Measurements from ENCODE around the gene IL18R1. TPM values are rescaled to one million over a fixed set of nuclear protein-coding genes. Genes with fewer than 3 reads are reported as not detected.

IL18R1 gene
- total RNA-seq, 1 donor from 2014 or later = not detected

GRCh38 chr2:102365763-102366162, 10.2 kb downstream of the IL18R1 start:
- Mint-ChIP-seq H3K27me3 (ENCODE audit: unreplicated experiment) (peaks cover 2% of the 10 kb centered on the region), H3K4me3 (ENCODE audit: unreplicated experiment) (no peak overlapping the region), H3K9me3 (ENCODE audit: unreplicated experiment) (peaks cover 6% of the 10 kb centered on the region), H3K4me1 (ENCODE audit: low read depth, unreplicated experiment) (no peaks in the 10 kb centered on the region), H3K36me3 (ENCODE audit: unreplicated experiment) (peaks cover 6% of the 10 kb centered on the region), H3K27ac (ENCODE audit: unreplicated experiment) (no peak overlapping the region)
- DNase-seq = no peak
- no peak for TF ChIP-seq CTCF (IDR thresholded peaks at IDR 0.05; ENCODE audit: partially characterized antibody, unreplicated experiment)

GRCh38 chr2:102366406-102367112, 11.0 kb downstream of the IL18R1 start:
- Mint-ChIP-seq H3K27ac (ENCODE audit: unreplicated experiment) (no peak overlapping the region), H3K4me3 (ENCODE audit: unreplicated experiment) (no peak overlapping the region), H3K4me1 (ENCODE audit: low read depth, unreplicated experiment) (no peaks in the 10 kb centered on the region), H3K36me3 (ENCODE audit: unreplicated experiment) (peaks cover 6% of the 10 kb centered on the region), H3K27me3 (ENCODE audit: unreplicated experiment) (peaks cover 2% of the 10 kb centered on the region), H3K9me3 (ENCODE audit: unreplicated experiment) (peaks cover 6% of the 10 kb centered on the region)
- TF ChIP-seq CTCF (IDR thresholded peaks at IDR 0.05; ENCODE audit: partially characterized antibody, unreplicated experiment) = no peak
- DNase-seq = no peak

GRCh38 chr2:102367331-102367971, 11.9 kb downstream of the IL18R1 start:
- Mint-ChIP-seq H3K36me3 (ENCODE audit: unreplicated experiment) (peaks cover 6% of the 10 kb centered on the region), H3K9me3 (ENCODE audit: unreplicated experiment) (peaks cover 6% of the 10 kb centered on the region), H3K27ac (ENCODE audit: unreplicated experiment) (no peak overlapping the region), H3K27me3 (ENCODE audit: unreplicated experiment) (peaks cover 2% of the 10 kb centered on the region), H3K4me1 (ENCODE audit: low read depth, unreplicated experiment) (no peaks in the 10 kb centered on the region), H3K4me3 (ENCODE audit: unreplicated experiment) (no peak overlapping the region)
- TF ChIP-seq CTCF (IDR thresholded peaks at IDR 0.05; ENCODE audit: partially characterized antibody, unreplicated experiment) = no peak
- DNase-seq = no peak

GRCh38 chr2:102368461-102369109, 13.0 kb downstream of the IL18R1 start:
- Mint-ChIP-seq H3K4me1 (ENCODE audit: low read depth, unreplicated experiment) (no peaks in the 10 kb centered on the region), H3K36me3 (ENCODE audit: unreplicated experiment) (peaks cover 6% of the 10 kb centered on the region), H3K27ac (ENCODE audit: unreplicated experiment) (no peak overlapping the region), H3K9me3 (ENCODE audit: unreplicated experiment) (peaks cover 6% of the 10 kb centered on the region), H3K27me3 (ENCODE audit: unreplicated experiment) (peaks cover 2% of the 10 kb centered on the region), H3K4me3 (ENCODE audit: unreplicated experiment) (no peak overlapping the region)
- DNase-seq = no peak
- TF ChIP-seq CTCF (IDR thresholded peaks at IDR 0.05; ENCODE audit: partially characterized antibody, unreplicated experiment) = no peak

GRCh38 chr2:102369866-102370265, 14.3 kb downstream of the IL18R1 start:
- peaks cover 6% of the 10 kb centered on the region for H3K9me3 Mint-ChIP-seq (ENCODE audit: unreplicated experiment)
- peaks cover 2% of the 10 kb centered on the region for H3K27me3 Mint-ChIP-seq (ENCODE audit: unreplicated experiment)

More at GRCh38 chr2:102369866-102370265, 14.3 kb downstream of the IL18R1 start:
- no peak overlapping the region for H3K27ac Mint-ChIP-seq (ENCODE audit: unreplicated experiment)
- DNase-seq = no peak
- peaks cover 6% of the 10 kb centered on the region for H3K36me3 Mint-ChIP-seq (ENCODE audit: unreplicated experiment)
- no peaks in the 10 kb centered on the region for H3K4me1 Mint-ChIP-seq (ENCODE audit: low read depth, unreplicated experiment)
- H3K4me3 Mint-ChIP-seq (ENCODE audit: unreplicated experiment) = no peak overlapping the region
- no peak for TF ChIP-seq CTCF (IDR thresholded peaks at IDR 0.05; ENCODE audit: partially characterized antibody, unreplicated experiment)
